HepG2 (cell line): ENCODE results near the gene TPX2. TPM values are rescaled to one million over a fixed set of nuclear protein-coding genes. Genes with fewer than 3 reads are reported as not detected.

ENCODE experiments used
- ATF4 ChIP-seq, 2 experiments: fragments of 450-650 bp in 1 of 2; sonication (generic) in 1 of 2; formaldehyde crosslinking; IDR thresholded peaks; 2 replicates each; pipeline versions ENCODE4 v1.5.0 to v1.8.0; 2020 to 2022; ENCODE audit warnings: mild to moderate bottlenecking in 1 of 2, missing genetic modification reagents in 1 of 2
- CEBPB ChIP-seq: IDR thresholded peaks from 2 replicates; pipeline ENCODE4 v1.6.1; 2011; ENCODE audit warnings: low read depth, low read length, improper control_type of control experiment, borderline replicate concordance
- SIN3A ChIP-seq: IDR thresholded peaks from 2 replicates; pipeline ENCODE4 v1.6.1; 2011; ENCODE audit warnings: low read depth, mild to moderate bottlenecking, control low read depth, low read length, borderline replicate concordance
- SRSF4 ChIP-seq: fragments of 200-400 bp; formaldehyde crosslinking; IDR thresholded peaks from one replicate; pipeline ENCODE4 v1.6.1; 2018; ENCODE audit warnings: mild to moderate bottlenecking, low read depth, low read length, moderate library complexity; ENCODE audit not compliant: poor library complexity, severe bottlenecking
- TOE1 ChIP-seq: sonication (generic); formaldehyde crosslinking; IDR thresholded peaks from 2 replicates; pipeline ENCODE4 v1.4.0; 2020; ENCODE audit warnings: mild to moderate bottlenecking, missing genetic modification reagents
- TP53 ChIP-seq: sonication (generic); formaldehyde crosslinking; conservative IDR thresholded peaks from 2 replicates; pipeline ENCODE4 v1.4.0; 2020; ENCODE audit warnings: missing genetic modification reagents
- YEATS2 ChIP-seq: sonication (generic); formaldehyde crosslinking; IDR thresholded peaks from 2 replicates; pipeline ENCODE4 v1.4.0; 2020; ENCODE audit warnings: missing genetic modification reagents, borderline replicate concordance
- ZBED4 ChIP-seq: sonication (generic); formaldehyde crosslinking; IDR thresholded peaks from 2 replicates; pipeline ENCODE4 v1.4.0; 2020; ENCODE audit warnings: missing genetic modification reagents, borderline replicate concordance
- ZBTB46 ChIP-seq: sonication (generic); formaldehyde crosslinking; IDR thresholded peaks from 2 replicates; pipeline ENCODE4 v1.4.0; 2020; ENCODE audit warnings: mild to moderate bottlenecking, missing genetic modification reagents, borderline replicate concordance
- ZFP1 ChIP-seq: IDR thresholded peaks from 2 replicates; pipeline ENCODE4 v1.6.1; 2016
- ZKSCAN5 ChIP-seq: sonication (generic); formaldehyde crosslinking; IDR thresholded peaks from 2 replicates; pipeline ENCODE4 v1.5.1; 2020; ENCODE audit warnings: mild to moderate bottlenecking, missing genetic modification reagents
- ZNF17 ChIP-seq: sonication (generic); formaldehyde crosslinking; IDR thresholded peaks from 2 replicates; pipeline ENCODE4 v1.5.0; 2020; ENCODE audit warnings: mild to moderate bottlenecking, missing genetic modification reagents
- ZNF83 ChIP-seq: sonication (generic); formaldehyde crosslinking; IDR thresholded peaks from 2 replicates; pipeline ENCODE4 v1.4.0; 2020; ENCODE audit warnings: missing genetic modification reagents, mild to moderate bottlenecking, borderline replicate concordance
- polyA plus RNA-seq, 8 experiments: library from polyadenylated mRNA; depleted of rRNA in 3 of 8; stranded (reverse) in 7 of 8; unstranded in 1 of 8; fragments of >200 nt; fragmentation: Illumina TruSeq in 4 of 8; extraction: Trizol in 4 of 8; gene quantifications; 2 replicates each; pipeline versions ENCODE4 v1.2.1 to v1.2.3, GENCODE V29; 2011 to 2016; ENCODE audit warnings: low read depth in 4 of 8, missing spikeins in 1 of 8, mixed read lengths in 1 of 8; ENCODE audit not compliant: insufficient read depth in 1 of 8
- total RNA-seq, 5 experiments: library from RNA; depleted of rRNA; stranded (reverse); fragments of >200 nt; fragmentation: Illumina TruSeq; extraction: Trizol; gene quantifications; 2 replicates each; pipeline ENCODE4 v1.2.3, GENCODE V29; 2016; ENCODE audit warnings: low read depth in 1 of 5
- TF ChIP-seq, protein P1 (sequence below), 2 experiments: sonication (generic) in 1 of 2; formaldehyde crosslinking in 1 of 2; IDR thresholded peaks; 2 replicates each; pipeline versions ENCODE4 v1.5.1 to v1.6.1; 2011 to 2020; ENCODE audit warnings: borderline replicate concordance in 1 of 2, low read depth in 1 of 2, low read length in 1 of 2, mild to moderate bottlenecking in 1 of 2, missing genetic modification reagents in 1 of 2, moderate library complexity in 1 of 2
- TF ChIP-seq, protein P2 (sequence below): sonication (generic); formaldehyde crosslinking; IDR thresholded peaks from 2 replicates; pipeline ENCODE4 v1.5.1; 2020; ENCODE audit warnings: missing genetic modification reagents, mild to moderate bottlenecking, borderline replicate concordance
- TF ChIP-seq, protein P3 (sequence below): IDR thresholded peaks from 2 replicates; pipeline ENCODE4 v1.6.1; 2016; ENCODE audit warnings: low read depth, control low read depth

The TPX2 gene
- total and polyA plus RNA-seq, 2 of the 13 experiments (the other 11 are each of a cell fraction or from before 2014, with no cell fraction given): 34.3 to 124 TPM

DNA sequence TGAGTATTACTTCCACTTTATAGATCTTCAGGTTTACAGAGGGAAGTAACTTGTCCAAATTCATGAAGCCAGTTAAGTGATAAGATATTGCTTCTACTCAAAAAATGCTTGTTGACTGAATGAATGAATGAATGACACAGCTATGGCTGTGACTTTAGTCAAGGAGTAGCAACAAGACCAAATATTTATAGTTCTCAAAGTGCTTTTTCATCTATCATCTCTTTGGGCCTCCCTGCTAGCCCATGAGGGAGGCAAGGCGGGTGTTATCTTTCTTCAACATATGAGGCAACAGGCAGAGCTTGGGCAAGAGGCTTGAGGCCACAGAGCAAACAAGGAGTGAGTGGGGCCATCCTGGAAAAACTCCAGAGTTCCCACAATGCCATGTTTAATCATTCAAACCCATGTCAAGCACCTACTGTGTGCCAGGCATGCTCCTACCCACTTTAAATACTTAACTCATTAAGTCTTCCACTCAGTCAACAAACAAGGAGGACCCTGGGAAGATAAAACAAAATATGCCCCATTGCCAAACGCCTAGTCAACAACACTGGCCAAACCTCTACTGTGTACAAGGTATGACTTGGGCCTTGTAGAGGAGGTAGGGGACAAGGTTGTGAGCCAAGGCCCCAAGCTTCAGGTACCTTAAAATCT lies 32.4 kb upstream of the TPX2 start (continued):
- TF ChIP-seq SIN3A (peak; percentile 70; the same call in 1 of the 2 replicates), TOE1 (CRISPR knock-in tag) (no peak; the same call in 1 of the 2 replicates), ATF4 (CRISPR knock-in tag; IDR thresholded peaks at IDR 0.05) (peak; percentile 28 to 96; a peak in 2 of 4 replicates), ZNF83 (CRISPR knock-in tag) (no peak), YEATS2 (CRISPR knock-in tag) (peak; percentile 91; the same call in 1 of the 2 replicates), ZFP1 (CRISPR knock-in tag) (peak; percentile 89; the same call in 1 of the 2 replicates), ZBED4 (CRISPR knock-in tag) (no peak; the same call in 1 of the 2 replicates), ZKSCAN5 (CRISPR knock-in tag) (no peak), SRSF4 (no peak), ZBTB46 (CRISPR knock-in tag) (0 out of 2 replicates have a peak, but pooled peaks have one; percentile 29), ZNF17 (CRISPR knock-in tag) (no peak), CEBPB (peak; percentile 100), TP53 (peak; percentile 75; the same call in 1 of the 2 replicates)
- TF ChIP-seq, protein P1, sequence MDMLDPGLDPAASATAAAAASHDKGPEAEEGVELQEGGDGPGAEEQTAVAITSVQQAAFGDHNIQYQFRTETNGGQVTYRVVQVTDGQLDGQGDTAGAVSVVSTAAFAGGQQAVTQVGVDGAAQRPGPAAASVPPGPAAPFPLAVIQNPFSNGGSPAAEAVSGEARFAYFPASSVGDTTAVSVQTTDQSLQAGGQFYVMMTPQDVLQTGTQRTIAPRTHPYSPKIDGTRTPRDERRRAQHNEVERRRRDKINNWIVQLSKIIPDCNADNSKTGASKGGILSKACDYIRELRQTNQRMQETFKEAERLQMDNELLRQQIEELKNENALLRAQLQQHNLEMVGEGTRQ (IDR thresholded peaks at IDR 0.05; ENCODE audit: low read depth, low read length): no peak
- TF ChIP-seq, protein P1 (CRISPR knock-in tag; IDR thresholded peaks at IDR 0.05; ENCODE audit: borderline replicate concordance): no peak
- TF ChIP-seq, protein P2, sequence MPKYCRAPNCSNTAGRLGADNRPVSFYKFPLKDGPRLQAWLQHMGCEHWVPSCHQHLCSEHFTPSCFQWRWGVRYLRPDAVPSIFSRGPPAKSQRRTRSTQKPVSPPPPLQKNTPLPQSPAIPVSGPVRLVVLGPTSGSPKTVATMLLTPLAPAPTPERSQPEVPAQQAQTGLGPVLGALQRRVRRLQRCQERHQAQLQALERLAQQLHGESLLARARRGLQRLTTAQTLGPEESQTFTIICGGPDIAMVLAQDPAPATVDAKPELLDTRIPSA (CRISPR knock-in tag): no peak
- TF ChIP-seq, protein P3, sequence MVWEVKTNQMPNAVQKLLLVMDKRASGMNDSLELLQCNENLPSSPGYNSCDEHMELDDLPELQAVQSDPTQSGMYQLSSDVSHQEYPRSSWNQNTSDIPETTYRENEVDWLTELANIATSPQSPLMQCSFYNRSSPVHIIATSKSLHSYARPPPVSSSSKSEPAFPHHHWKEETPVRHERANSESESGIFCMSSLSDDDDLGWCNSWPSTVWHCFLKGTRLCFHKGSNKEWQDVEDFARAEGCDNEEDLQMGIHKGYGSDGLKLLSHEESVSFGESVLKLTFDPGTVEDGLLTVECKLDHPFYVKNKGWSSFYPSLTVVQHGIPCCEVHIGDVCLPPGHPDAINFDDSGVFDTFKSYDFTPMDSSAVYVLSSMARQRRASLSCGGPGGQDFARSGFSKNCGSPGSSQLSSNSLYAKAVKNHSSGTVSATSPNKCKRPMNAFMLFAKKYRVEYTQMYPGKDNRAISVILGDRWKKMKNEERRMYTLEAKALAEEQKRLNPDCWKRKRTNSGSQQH (CRISPR knock-in tag): peak; percentile 97
